Germinal center (tissue), 1 donor: ENCODE data around the gene HOXA13.
A peak's percentile ranks its signal among the peaks of the same experiment; 100 is the strongest.

Experiments
- DNase-seq: peaks from one replicate; pipeline ENCODE4 v3.0.0; 2012; ENCODE audit warnings: mixed read lengths, low spot score

HOXA13 gene

GRCh38 chr7:27207348-27207985 lies 7.6 kb upstream of the HOXA13 start:
- DNase-seq = no peak

- no peak for DNase-seq
These were observed 5.7 kb upstream of the HOXA13 start for GRCh38 chr7:27205325-27206280.

GRCh38 chr7:27204851-27205322 lies 5.0 kb upstream of the HOXA13 start:
- DNase-seq = no peak

GRCh38 chr7:27203964-27204594 lies 4.2 kb upstream of the HOXA13 start:
- DNase-seq = no peak

DNA sequence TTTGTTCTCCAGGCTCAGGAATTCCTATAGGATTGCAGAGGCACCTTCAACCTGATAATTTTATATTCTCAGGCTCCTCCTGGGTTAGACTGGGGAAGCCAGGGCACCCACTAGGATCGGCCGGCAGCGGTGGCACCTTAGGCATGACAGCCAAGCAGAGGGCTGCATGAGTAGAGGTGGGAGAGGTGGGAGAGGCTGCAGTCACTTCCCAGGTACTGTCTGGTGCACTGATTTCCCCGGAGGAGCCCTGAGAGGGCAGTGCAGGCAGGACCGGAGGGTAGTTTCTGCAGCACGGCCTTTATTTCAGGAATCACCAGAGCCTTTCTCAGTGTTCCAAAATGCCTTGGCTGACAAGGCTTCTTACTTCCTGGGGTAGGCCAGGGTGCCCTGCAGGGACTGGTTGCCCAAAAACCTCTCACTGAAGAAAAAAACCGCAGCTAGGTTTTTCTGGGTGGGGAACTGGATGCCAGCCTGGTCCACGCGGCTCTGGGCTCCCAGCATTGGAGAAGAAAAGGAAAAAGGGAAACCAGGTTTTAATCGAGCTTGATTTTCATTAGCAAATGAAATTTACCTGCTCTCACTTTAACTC lies 3.6 kb upstream of the HOXA13 start:
- DNase-seq = no peak

GRCh38 chr7:27202862-27203134 lies 2.9 kb upstream of the HOXA13 start:
- no peak for DNase-seq

DNA sequence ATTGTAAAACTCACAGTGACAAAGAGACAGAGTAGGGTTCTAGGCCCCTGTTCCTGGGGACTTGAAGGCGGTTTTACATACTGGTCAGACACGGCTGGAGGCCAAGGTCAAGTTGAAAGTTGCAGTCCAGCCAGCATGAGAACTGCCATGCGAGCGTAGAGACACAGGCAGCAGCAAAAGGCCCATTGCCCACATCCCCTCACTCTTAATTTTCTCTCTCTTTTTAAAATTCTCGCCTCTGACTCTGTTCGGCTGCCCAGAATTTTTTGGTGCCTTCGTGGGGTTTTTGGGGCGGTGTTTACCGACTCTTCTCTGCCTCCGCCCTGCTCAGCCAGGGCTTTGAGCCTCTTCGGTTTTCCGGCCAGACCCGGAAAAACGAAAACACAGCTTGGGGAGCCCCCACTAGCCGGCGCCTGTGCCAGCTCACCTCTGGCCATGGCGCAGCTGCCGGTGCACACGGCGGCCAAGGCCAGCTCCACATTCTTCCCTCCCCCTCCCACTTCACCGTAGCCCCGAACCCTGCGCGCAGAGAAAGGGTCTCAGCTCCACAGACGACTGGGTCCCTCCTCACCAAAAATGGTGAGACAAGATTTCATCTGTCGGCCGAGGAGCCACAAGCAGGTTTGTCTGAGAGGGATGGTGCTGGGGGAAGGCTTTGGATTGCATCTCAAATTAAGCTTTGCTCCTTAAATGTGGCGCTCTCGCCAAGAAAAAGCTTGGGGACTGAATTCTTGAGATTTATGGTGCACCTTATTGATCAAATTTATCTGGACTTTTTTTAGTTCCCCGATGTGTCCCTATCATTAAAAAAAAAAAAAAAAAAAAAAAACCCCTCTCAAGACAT lies 2.3 kb upstream of the HOXA13 start:
- DNase-seq = no peak

- DNase-seq = no peak
These were observed 1.7 kb upstream of the HOXA13 start for GRCh38 chr7:27201580-27202017.

DNA sequence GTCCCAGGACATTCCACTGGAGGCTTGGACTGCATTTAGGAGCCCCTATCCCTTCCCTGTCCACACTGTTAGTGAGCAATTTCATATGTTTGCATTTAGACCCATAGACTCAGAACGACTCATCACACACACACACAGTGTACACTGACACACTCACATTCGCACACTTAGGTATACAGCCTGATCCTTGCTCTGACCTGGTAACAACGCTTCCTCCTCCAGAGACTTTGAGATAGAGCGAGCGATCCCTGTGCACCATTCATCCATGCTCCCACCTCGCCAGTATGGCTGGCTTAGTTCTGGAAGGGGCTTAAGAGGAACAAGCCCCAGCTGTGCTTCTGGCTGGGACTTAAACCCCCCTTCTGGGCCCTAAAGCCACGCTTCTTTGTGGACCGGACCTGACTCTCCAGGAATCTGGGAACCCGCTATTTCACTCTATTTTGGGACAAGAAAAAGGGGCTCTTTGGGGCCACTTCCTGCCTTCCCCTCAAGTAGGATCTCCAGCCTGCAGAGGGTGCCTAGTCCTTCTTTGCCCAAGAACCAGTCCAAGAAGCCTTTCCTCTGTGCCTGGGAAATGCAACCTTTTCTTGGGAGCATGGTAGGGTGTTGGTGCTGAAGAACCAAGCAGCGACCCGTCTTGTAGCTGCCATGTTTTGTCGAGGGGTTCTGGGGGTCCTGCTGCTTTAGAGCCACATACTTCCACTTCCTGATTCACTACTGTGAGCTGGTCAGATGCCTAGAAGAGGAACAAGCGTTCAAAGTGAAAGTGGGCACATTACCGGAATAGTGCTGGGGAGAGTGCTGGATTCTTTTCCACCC lies 1.1 kb upstream of the HOXA13 start:
- DNase-seq = peak; percentile 54

- no peak for DNase-seq
These were observed 755 bp downstream of the HOXA13 start for GRCh38 chr7:27198871-27199801.

- DNase-seq = no peak
These were observed 1.6 kb downstream of the HOXA13 start for GRCh38 chr7:27198138-27198841.

- DNase-seq = no peak
These were observed 2.5 kb downstream of the HOXA13 start for GRCh38 chr7:27197137-27198042.

GRCh38 chr7:27196287-27196767 lies 3.6 kb downstream of the HOXA13 start:
- DNase-seq = peak; percentile 67

DNA sequence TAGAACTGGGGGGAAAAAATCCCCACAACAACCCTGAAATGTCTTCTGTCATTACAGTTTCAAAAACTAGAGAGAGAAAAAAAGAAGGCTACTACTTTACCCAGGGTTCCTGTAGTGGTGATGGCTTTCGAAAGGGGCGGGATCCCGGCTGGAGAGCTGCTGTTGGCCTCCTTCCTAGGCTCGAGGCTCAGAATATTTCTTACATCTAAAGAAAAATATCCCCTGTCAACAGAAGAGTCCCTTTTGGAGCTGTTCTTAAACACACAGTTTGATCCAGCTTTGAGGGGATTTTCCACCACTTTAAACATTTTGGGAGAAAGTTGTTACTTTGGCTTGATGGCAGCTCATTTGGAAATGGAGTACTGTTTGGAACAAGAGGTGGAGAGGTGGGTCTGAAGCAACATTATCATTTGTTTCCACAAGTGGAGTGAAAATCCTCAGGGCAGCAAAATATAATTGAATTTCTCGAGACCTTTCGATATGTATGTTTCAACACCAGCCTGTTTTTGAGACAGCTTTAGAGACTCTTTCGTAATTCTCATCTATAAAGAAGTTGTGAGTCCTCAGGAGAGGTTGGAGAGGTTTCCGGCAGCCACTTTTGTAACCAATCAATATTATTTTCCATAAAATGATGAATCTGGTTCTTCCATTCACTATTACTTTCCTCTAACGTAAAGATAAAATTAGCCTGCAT lies 5.1 kb downstream of the HOXA13 start:
- no peak for DNase-seq

DNA sequence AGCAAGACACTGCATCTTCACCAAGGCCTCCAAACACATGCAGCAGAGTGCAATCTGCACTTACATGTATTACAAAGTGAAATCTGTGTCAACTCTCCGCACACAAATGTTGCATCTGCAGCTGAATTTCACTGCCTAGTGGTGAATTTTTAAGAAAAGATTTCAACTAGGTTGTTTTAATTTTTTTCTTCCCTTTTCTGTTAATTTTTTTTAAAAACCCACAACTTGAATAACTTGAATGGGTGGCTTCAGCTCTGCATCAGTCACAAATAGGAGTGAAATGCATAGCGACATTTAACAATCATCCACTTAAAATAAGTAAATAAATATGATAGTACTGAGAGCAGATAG lies 5.9 kb downstream of the HOXA13 start:
- DNase-seq = no peak

GRCh38 chr7:27193335-27194001 lies 6.4 kb downstream of the HOXA13 start:
- DNase-seq = no peak
